Endothelial cell (in vitro differentiated cells): ENCODE results near the gene RAPGEF5. TPM values are rescaled to one million over a fixed set of nuclear protein-coding genes. Genes with fewer than 3 reads are reported as not detected.

Experiments used
- DNase-seq: peaks from one replicate; pipeline ENCODE4 v3.0.0; 2021; ENCODE audit warnings: low spot score
- H3K27ac Mint-ChIP-seq: one replicate; pipeline ENCODE4 v1.8.0; 2021; ENCODE audit warnings: mixed read lengths, inconsistent platforms; ENCODE audit not compliant: unreplicated experiment
- H3K27me3 Mint-ChIP-seq: one replicate; pipeline ENCODE4 v1.8.0; 2021; ENCODE audit warnings: mild to moderate bottlenecking, moderate library complexity, mixed read lengths, inconsistent platforms; ENCODE audit not compliant: unreplicated experiment
- H3K36me3 Mint-ChIP-seq: one replicate; pipeline ENCODE4 v1.8.0; 2021; ENCODE audit warnings: mild to moderate bottlenecking, low read depth, mixed read lengths, inconsistent platforms; ENCODE audit not compliant: unreplicated experiment
- H3K4me1 Mint-ChIP-seq: one replicate; pipeline ENCODE4 v1.8.0; 2021; ENCODE audit warnings: mild to moderate bottlenecking, mixed read lengths, inconsistent platforms; ENCODE audit not compliant: unreplicated experiment
- H3K4me3 Mint-ChIP-seq: one replicate; pipeline ENCODE4 v1.8.0; 2021; ENCODE audit warnings: mild to moderate bottlenecking, mixed read lengths, inconsistent platforms; ENCODE audit not compliant: unreplicated experiment
- H3K9me3 Mint-ChIP-seq: one replicate; pipeline ENCODE4 v1.8.0; 2021; ENCODE audit warnings: mixed read lengths, inconsistent platforms; ENCODE audit not compliant: unreplicated experiment
- total RNA-seq: library from RNA; stranded (reverse); fragmentation: NEBNext Ultra II Directional; extraction: Animal tissue kit (Norgen Biotek cat#: 25700); gene quantifications from one replicate; pipeline ENCODE4 v1.2.1, GENCODE V29; 2021; ENCODE audit not compliant: unreplicated experiment
- TF ChIP-seq, protein P1 (sequence below): fragments of 200-600 bp; sonication (generic); IDR thresholded peaks from one replicate; pipeline ENCODE4 v1.5.0; 2021; ENCODE audit warnings: antibody characterized with exemption; ENCODE audit not compliant: unreplicated experiment

RAPGEF5 gene
- total RNA-seq, 1 donor from 2014 or later: 135 TPM

DNA sequence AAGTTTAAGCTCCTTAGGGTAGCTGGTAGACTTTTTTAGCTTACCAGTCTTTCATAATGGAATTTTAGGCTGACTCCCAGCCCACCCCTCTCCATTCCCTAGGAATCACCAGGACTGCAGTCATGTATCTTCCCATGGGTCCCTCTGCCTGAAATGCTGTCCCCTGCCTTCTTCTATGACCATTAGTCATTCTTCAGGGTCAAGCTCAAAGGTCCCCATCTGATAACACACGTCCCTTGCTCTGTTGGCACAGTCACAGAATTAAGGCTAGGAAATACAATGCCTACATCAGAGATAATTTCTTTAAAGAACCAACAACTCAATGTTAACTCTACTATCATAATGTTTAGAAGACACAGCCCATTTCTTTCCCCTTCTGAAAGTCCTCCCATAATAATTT, 140.6 kb downstream of the RAPGEF5 start:
- H3K27ac Mint-ChIP-seq: peak overlapping the region; percentile 99
- peaks cover 85% of the 10 kb centered on the region for H3K4me1 Mint-ChIP-seq
- H3K4me3 Mint-ChIP-seq: peak overlapping the region; percentile 92
- no peaks in the 10 kb centered on the region for H3K9me3 Mint-ChIP-seq
- peaks cover 43% of the 10 kb centered on the region for H3K36me3 Mint-ChIP-seq
- DNase-seq: no peak
- peaks cover 7% of the 10 kb centered on the region for H3K27me3 Mint-ChIP-seq
- TF ChIP-seq, protein P1, sequence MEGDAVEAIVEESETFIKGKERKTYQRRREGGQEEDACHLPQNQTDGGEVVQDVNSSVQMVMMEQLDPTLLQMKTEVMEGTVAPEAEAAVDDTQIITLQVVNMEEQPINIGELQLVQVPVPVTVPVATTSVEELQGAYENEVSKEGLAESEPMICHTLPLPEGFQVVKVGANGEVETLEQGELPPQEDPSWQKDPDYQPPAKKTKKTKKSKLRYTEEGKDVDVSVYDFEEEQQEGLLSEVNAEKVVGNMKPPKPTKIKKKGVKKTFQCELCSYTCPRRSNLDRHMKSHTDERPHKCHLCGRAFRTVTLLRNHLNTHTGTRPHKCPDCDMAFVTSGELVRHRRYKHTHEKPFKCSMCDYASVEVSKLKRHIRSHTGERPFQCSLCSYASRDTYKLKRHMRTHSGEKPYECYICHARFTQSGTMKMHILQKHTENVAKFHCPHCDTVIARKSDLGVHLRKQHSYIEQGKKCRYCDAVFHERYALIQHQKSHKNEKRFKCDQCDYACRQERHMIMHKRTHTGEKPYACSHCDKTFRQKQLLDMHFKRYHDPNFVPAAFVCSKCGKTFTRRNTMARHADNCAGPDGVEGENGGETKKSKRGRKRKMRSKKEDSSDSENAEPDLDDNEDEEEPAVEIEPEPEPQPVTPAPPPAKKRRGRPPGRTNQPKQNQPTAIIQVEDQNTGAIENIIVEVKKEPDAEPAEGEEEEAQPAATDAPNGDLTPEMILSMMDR: no peak

DNA sequence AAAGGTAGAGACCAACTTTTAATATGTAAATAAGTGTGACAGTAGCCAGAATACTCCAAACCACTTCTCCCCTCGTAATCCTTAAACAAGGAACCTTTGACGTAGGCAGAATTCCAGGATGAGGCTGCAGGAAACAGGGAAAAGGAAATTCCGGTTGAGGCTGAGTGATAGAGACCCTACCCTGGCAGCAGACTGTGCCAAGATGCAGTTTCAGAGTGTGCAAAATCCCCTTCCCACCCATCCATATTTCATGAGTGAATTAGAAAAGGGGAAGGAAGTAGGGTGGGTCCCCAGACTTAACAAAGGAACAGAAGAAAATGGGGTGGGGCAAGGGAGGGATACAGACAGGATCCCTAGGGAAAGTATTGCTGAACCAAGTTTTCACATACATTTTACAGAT, 143.0 kb downstream of the RAPGEF5 start:
- peak overlapping the region; percentile 99 for H3K27ac Mint-ChIP-seq
- H3K27me3 Mint-ChIP-seq: peaks cover 7% of the 10 kb centered on the region
- no peaks in the 10 kb centered on the region for H3K9me3 Mint-ChIP-seq
- TF ChIP-seq, protein P1: no peak
- H3K4me1 Mint-ChIP-seq: peaks cover 89% of the 10 kb centered on the region
- peaks cover 42% of the 10 kb centered on the region for H3K36me3 Mint-ChIP-seq
- DNase-seq: peak; percentile 52
- H3K4me3 Mint-ChIP-seq: peak overlapping the region; percentile 38

DNA sequence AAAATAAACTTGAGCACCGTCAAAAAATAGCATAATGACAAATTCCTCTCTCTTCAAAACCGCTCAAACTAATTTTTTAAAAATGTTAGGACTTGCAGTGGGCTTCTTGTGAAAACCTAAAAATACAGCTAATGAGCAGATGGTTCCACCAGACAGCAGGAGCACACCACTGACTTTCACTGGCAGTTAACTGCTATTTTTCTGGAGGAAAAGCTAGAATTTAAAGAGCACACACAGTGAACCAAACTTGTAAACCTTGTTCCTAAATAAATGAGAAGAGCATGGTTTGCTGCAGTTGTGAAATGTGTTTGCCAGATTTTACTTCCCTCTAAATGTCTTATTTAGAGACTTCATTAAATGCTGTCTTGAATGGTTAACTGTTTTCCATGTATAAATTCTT, 143.9 kb downstream of the RAPGEF5 start:
- DNase-seq: no peak
- H3K27ac Mint-ChIP-seq: peak overlapping the region; percentile 99
- no peaks in the 10 kb centered on the region for H3K9me3 Mint-ChIP-seq
- TF ChIP-seq, protein P1: no peak
- H3K4me3 Mint-ChIP-seq: no peak overlapping the region
- H3K27me3 Mint-ChIP-seq: peaks cover 7% of the 10 kb centered on the region
- H3K36me3 Mint-ChIP-seq: peaks cover 39% of the 10 kb centered on the region
- peaks cover 92% of the 10 kb centered on the region for H3K4me1 Mint-ChIP-seq

DNA sequence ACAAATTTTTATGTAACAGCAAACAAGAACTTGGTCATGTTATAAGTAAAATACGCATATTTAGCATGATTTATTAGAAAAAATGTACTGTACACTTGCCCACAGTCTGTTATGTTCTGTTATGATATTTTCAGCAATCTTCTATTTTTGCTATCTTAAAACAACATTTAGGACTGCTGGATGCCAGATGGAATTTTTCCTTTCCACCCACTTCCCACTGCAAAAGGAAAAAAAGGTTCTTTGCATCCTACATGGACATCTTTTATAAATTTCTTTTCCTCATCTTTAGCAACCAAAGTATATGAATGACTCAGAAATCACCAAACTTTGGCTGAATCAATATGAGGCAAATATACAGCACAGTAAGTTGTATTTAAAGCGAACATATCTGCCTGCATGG, 146.0 kb downstream of the RAPGEF5 start:
- Mint-ChIP-seq H3K36me3 (peaks cover 31% of the 10 kb centered on the region), H3K27me3 (peaks cover 10% of the 10 kb centered on the region), H3K27ac (no peak overlapping the region), H3K4me3 (no peak overlapping the region), H3K9me3 (no peaks in the 10 kb centered on the region), H3K4me1 (peaks cover 79% of the 10 kb centered on the region)
- no peak for DNase-seq
- TF ChIP-seq, protein P1: no peak

DNA sequence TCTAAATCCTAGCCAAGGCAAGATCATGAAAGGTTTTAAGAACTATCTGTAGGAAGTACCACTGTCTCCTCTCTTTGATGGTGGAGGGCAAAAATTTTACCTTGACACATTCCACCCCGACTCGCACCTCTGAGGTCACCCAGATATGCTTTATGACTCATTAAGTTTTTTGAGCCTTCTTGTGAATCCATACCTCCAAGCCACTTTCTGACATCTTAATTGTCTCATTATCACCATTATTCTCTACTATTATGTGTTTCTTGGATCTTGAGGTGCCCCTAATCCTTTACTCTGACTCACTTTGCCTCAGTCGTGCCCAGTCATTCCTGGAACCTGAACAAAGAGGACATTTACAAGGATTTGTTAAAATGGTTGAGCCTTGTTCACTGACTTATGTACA, 146.6 kb downstream of the RAPGEF5 start:
- H3K27ac Mint-ChIP-seq: no peak overlapping the region
- no peak for DNase-seq
- H3K9me3 Mint-ChIP-seq: no peaks in the 10 kb centered on the region
- peaks cover 10% of the 10 kb centered on the region for H3K27me3 Mint-ChIP-seq
- peaks cover 80% of the 10 kb centered on the region for H3K4me1 Mint-ChIP-seq
- TF ChIP-seq, protein P1: no peak
- H3K4me3 Mint-ChIP-seq: no peak overlapping the region
- H3K36me3 Mint-ChIP-seq: peaks cover 28% of the 10 kb centered on the region
